BE2C (cell line): ENCODE measurements around the gene CCDC175.

Source experiments
- DNase-seq: peaks from one replicate; pipeline ENCODE4 v3.0.0-alpha.2; 2020
- H3K27me3 ChIP-seq: fragments of 250-450 bp; sonication (Bioruptor Pico); 2 replicates; pipeline ENCODE4 v1.5.1; 2020; ENCODE audit warnings: mild to moderate bottlenecking
- H3K36me3 ChIP-seq: fragments of 250-450 bp; sonication (Bioruptor Pico); 2 replicates; pipeline ENCODE4 v1.5.1; 2020; ENCODE audit warnings: mild to moderate bottlenecking
- H3K4me1 ChIP-seq: fragments of 250-450 bp; sonication (Bioruptor Pico); 2 replicates; pipeline ENCODE4 v1.5.1; 2020
- H3K4me3 ChIP-seq: 2 replicates; pipeline ENCODE4 v1.5.1; 2011; ENCODE audit warnings: low read depth, low read length
- H3K9me3 ChIP-seq: fragments of 250-450 bp; sonication (Bioruptor Pico); 2 replicates; pipeline ENCODE4 v1.5.1; 2020
- TF ChIP-seq, protein P1 (sequence below): IDR thresholded peaks from 2 replicates; pipeline ENCODE4 v1.5.1; 2012; ENCODE audit warnings: mild to moderate bottlenecking, low read depth, low read length

CCDC175 gene

GRCh38 chr14:59538936-59539335 lies 37.7 kb downstream of the CCDC175 start:
- TF ChIP-seq, protein P1, sequence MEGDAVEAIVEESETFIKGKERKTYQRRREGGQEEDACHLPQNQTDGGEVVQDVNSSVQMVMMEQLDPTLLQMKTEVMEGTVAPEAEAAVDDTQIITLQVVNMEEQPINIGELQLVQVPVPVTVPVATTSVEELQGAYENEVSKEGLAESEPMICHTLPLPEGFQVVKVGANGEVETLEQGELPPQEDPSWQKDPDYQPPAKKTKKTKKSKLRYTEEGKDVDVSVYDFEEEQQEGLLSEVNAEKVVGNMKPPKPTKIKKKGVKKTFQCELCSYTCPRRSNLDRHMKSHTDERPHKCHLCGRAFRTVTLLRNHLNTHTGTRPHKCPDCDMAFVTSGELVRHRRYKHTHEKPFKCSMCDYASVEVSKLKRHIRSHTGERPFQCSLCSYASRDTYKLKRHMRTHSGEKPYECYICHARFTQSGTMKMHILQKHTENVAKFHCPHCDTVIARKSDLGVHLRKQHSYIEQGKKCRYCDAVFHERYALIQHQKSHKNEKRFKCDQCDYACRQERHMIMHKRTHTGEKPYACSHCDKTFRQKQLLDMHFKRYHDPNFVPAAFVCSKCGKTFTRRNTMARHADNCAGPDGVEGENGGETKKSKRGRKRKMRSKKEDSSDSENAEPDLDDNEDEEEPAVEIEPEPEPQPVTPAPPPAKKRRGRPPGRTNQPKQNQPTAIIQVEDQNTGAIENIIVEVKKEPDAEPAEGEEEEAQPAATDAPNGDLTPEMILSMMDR: no peak
- H3K27me3 ChIP-seq: no peaks in the 10 kb centered on the region
- H3K9me3 ChIP-seq: no peaks in the 10 kb centered on the region
- H3K4me3 ChIP-seq: no peak overlapping the region
- no peaks in the 10 kb centered on the region for H3K36me3 ChIP-seq
- DNase-seq: no peak
- no peaks in the 10 kb centered on the region for H3K4me1 ChIP-seq

DNA sequence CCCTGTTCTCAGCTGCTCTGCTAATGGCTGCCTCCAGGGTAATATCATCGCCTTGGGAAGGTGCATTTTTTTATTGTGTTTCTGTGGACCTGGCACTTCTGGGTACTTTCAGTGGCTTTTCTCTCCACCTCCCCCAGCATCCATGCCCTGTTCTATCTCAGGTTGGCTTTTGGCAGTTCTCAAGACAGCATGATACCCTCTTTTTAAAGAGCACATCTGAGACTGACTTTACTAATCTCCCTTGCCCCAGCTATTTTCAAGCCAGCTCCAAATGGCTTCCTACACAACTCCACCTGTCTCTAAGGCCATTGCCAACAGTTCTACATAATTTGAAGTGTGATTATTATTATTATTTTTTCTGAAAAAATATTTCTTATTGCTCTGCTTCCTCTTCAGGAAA lies 39.1 kb downstream of the CCDC175 start:
- Histone ChIP-seq H3K4me1 (no peaks in the 10 kb centered on the region), H3K9me3 (no peaks in the 10 kb centered on the region), H3K27me3 (no peaks in the 10 kb centered on the region), H3K4me3 (no peak overlapping the region), H3K36me3 (no peaks in the 10 kb centered on the region)
- no peak for DNase-seq
- TF ChIP-seq, protein P1: no peak

- H3K36me3 ChIP-seq: no peaks in the 10 kb centered on the region
- H3K9me3 ChIP-seq: no peaks in the 10 kb centered on the region
- no peaks in the 10 kb centered on the region; the same call in 1 of the 2 replicates for H3K27me3 ChIP-seq
- H3K4me3 ChIP-seq: no peak overlapping the region
- DNase-seq: no peak
- TF ChIP-seq, protein P1: no peak
- no peaks in the 10 kb centered on the region for H3K4me1 ChIP-seq
Observed at GRCh38 chr14:59534361-59534987, 42.1 kb downstream of the CCDC175 start.

GRCh38 chr14:59532419-59532818 lies 44.2 kb downstream of the CCDC175 start:
- DNase-seq: no peak
- TF ChIP-seq, protein P1: no peak
- H3K4me1 ChIP-seq: no peaks in the 10 kb centered on the region
- H3K27me3 ChIP-seq: no peaks in the 10 kb centered on the region; the same call in 1 of the 2 replicates
- no peak overlapping the region for H3K4me3 ChIP-seq
- no peaks in the 10 kb centered on the region for H3K9me3 ChIP-seq
- H3K36me3 ChIP-seq: no peaks in the 10 kb centered on the region

DNA sequence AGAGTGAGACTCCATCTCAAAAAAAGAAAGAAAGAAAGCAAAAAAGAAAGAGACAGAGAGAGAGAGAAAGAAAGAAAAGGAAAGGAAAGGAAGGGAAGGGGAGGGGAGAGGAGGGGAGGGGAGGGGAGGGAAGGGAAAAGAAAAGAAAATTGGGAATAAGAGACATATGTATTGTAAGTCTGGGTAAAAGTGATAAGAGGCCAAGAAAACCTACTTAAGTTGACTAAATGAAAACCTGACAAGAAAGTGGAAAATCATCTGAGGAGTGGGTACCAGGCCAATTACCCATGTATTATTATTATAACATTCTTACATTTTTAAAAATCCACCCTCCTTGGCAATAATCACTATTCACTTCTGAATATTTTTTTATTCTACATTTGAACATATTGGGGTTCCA lies 46.3 kb downstream of the CCDC175 start:
- Histone ChIP-seq H3K4me1 (no peaks in the 10 kb centered on the region), H3K36me3 (no peaks in the 10 kb centered on the region), H3K9me3 (no peaks in the 10 kb centered on the region), H3K4me3 (no peak overlapping the region), H3K27me3 (no peaks in the 10 kb centered on the region; the same call in 1 of the 2 replicates)
- TF ChIP-seq, protein P1: no peak
- no peak for DNase-seq

DNA sequence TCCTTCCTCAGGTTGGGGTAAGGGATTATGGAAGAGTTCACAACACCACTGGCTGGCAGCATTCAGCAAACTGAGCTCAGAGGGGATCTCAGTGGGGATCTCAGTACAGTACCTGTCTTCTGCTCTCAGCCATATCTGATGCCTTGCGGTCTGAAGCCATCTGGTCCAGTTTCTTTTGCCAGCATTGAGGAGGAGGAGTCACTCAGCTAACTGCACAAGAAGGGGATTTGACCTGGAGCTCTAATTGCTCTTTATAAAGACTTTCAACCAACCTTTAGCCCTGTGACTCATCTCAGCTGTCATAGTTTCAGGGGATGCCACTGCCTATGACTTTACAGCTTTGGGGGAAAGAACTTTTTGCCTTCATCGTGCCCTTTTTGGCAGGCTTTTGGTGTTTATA lies 47.4 kb downstream of the CCDC175 start:
- Histone ChIP-seq H3K4me1 (no peaks in the 10 kb centered on the region), H3K36me3 (no peaks in the 10 kb centered on the region), H3K4me3 (no peak overlapping the region), H3K27me3 (no peaks in the 10 kb centered on the region; the same call in 1 of the 2 replicates), H3K9me3 (no peaks in the 10 kb centered on the region)
- TF ChIP-seq, protein P1: no peak
- DNase-seq: no peak
